Measurements from ENCODE around the gene WIPF1. TPM values are rescaled to one million over a fixed set of nuclear protein-coding genes. Genes with fewer than 3 reads are reported as not detected.

The WIPF1 gene
- total RNA-seq, result 10 to 100 TPM in 1 of 6 experiments, 1 to 10 TPM in 5; 5.0 to 15.3 (median 7.1) TPM
- long read RNA-seq, result 0 reads

GRCh38 chr2:174597345-174598047 is at the start of gene WIPF1:
Gene WIPF1 (minus strand): TSS chr2:174597804. CDS start chr2:174585573, 12,231 bp downstream.
- Histone ChIP-seq H3K36me3 (no peaks in the 10 kb centered on the region), H3K27ac (peak within 1 kb of the TSS; percentile 50 to 89 (median 60)), H3K4me3 (peak within 1 kb of the TSS in 2 of 3 donors; percentile 16 to 24), H3K27me3 (no peaks in the 10 kb centered on the region), H3K4me1 (no peaks in the 10 kb centered on the region), H3K9me3 (no peaks in the 10 kb centered on the region)
- DNase-seq (no peak), ATAC-seq (peak; percentile 63 to 70 (median 64))
- TF ChIP-seq CTCF (IDR thresholded peaks at IDR 0.05) (no peak), POLR2A (IDR thresholded peaks at IDR 0.05) (peak; percentile 74)
- intact Hi-C loops (cut with DNase I), result no loop called here
- WGBS (ENCODE audit: insufficient coverage, low coverage, low lambda C conversion rate, missing lambda C conversion rate), result 45% methylated on average over 6 of the region's 6 CpGs

GRCh38 chr2:174645296-174645695 is 47.7 kb upstream of the WIPF1 start:
- intact Hi-C loops (cut with DNase I), result no loop called here
- TF ChIP-seq CTCF (IDR thresholded peaks at IDR 0.05), result no peak
- no peak for TF ChIP-seq POLR2A (IDR thresholded peaks at IDR 0.05)
- Histone ChIP-seq H3K4me3 (no peak overlapping the region), H3K36me3 (no peaks in the 10 kb centered on the region), H3K4me1 (no peaks in the 10 kb centered on the region), H3K27me3 (no peaks in the 10 kb centered on the region), H3K9me3 (no peaks in the 10 kb centered on the region), H3K27ac (no peak overlapping the region)
- DNase-seq (no peak), ATAC-seq (peak in 1 of 4 donors; percentile 29)
- 56% methylated on average over 2 of the region's 2 CpGs for WGBS (ENCODE audit: insufficient coverage, low coverage, low lambda C conversion rate, missing lambda C conversion rate)

- Histone ChIP-seq H3K27ac (no peak overlapping the region), H3K9me3 (no peaks in the 10 kb centered on the region)
- intact Hi-C loops (cut with DNase I), result no loop called here
Measured at GRCh38 chr2:174644406-174644805, 46.8 kb upstream of the WIPF1 start.

GRCh38 chr2:174643356-174643755 is 45.8 kb upstream of the WIPF1 start:
- H3K4me1 ChIP-seq, result no peaks in the 10 kb centered on the region
- DNase-seq (no peak), ATAC-seq (no peak)
- no peaks in the 10 kb centered on the region for H3K27me3 ChIP-seq
- H3K4me3 ChIP-seq, result no peak overlapping the region
- TF ChIP-seq POLR2A (IDR thresholded peaks at IDR 0.05), result no peak
- TF ChIP-seq CTCF (IDR thresholded peaks at IDR 0.05), result no peak
- H3K9me3 ChIP-seq, result no peaks in the 10 kb centered on the region
- intact Hi-C loops (cut with DNase I), result no loop called here
- 87% methylated on average over 6 of the region's 6 CpGs for WGBS (ENCODE audit: insufficient coverage, low coverage, low lambda C conversion rate, missing lambda C conversion rate)
- H3K27ac ChIP-seq, result no peak overlapping the region
- H3K36me3 ChIP-seq, result no peaks in the 10 kb centered on the region

More at GRCh38 chr2:174644406-174644805, 46.8 kb upstream of the WIPF1 start:
- DNase-seq (no peak), ATAC-seq (no peak)
- no peak overlapping the region for H3K4me3 ChIP-seq
- TF ChIP-seq CTCF (IDR thresholded peaks at IDR 0.05) (no peak), POLR2A (IDR thresholded peaks at IDR 0.05) (no peak)
- no peaks in the 10 kb centered on the region for H3K27me3 ChIP-seq
- H3K36me3 ChIP-seq, result no peaks in the 10 kb centered on the region
- H3K4me1 ChIP-seq, result no peaks in the 10 kb centered on the region
- 75% methylated on average over 1 of the region's 1 CpG for WGBS (ENCODE audit: insufficient coverage, low coverage, low lambda C conversion rate, missing lambda C conversion rate)
